Left kidney (tissue), 2 donors: ENCODE data around the gene LSM3. TPM values are rescaled to one million over a fixed set of nuclear protein-coding genes. Genes with fewer than 3 reads are reported as not detected.
A peak's percentile ranks its signal among the peaks of the same experiment; 100 is the strongest.

ENCODE experiments used
- DNase-seq: peaks from one replicate; pipeline ENCODE4 v3.0.0-alpha.2; 2013
- polyA plus RNA-seq: library from polyadenylated mRNA; unstranded; fragments of 120-200 nt; gene quantifications from one replicate; pipeline ENCODE4 v1.2.1, GENCODE V29; 2013; ENCODE audit not compliant: insufficient read length

Gene LSM3
- polyA plus RNA-seq, 1 donor: 16.4 TPM

DNA sequence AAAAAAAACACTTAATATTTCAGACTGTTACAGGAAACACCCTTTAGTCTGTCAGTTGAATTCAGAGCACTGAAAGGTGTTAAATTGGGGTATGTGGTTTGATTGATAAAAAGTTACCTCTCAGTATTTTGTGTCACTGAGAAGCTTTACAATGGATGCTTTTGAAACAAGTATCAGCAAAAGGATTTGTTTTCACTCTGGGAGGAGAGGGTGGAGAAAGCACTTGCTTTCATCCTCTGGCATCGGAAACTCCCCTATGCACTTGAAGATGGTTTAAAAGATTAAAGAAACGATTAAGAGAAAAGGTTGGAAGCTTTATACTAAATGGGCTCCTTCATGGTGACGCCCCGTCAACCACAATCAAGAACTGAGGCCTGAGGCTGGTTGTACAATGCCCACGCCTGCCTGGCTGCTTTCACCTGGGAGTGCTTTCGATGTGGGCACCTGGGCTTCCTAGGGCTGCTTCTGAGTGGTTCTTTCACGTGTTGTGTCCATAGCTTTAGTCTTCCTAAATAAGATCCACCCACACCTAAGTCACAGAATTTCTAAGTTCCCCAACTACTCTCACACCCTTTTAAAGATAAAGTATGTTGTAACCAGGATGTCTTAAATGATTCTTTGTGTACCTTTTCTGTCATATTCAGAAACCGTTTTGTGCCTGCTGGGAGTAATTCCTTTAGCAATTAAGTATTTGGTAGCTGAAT lies 35.9 kb upstream of the LSM3 start:
- DNase-seq: no peak

DNA sequence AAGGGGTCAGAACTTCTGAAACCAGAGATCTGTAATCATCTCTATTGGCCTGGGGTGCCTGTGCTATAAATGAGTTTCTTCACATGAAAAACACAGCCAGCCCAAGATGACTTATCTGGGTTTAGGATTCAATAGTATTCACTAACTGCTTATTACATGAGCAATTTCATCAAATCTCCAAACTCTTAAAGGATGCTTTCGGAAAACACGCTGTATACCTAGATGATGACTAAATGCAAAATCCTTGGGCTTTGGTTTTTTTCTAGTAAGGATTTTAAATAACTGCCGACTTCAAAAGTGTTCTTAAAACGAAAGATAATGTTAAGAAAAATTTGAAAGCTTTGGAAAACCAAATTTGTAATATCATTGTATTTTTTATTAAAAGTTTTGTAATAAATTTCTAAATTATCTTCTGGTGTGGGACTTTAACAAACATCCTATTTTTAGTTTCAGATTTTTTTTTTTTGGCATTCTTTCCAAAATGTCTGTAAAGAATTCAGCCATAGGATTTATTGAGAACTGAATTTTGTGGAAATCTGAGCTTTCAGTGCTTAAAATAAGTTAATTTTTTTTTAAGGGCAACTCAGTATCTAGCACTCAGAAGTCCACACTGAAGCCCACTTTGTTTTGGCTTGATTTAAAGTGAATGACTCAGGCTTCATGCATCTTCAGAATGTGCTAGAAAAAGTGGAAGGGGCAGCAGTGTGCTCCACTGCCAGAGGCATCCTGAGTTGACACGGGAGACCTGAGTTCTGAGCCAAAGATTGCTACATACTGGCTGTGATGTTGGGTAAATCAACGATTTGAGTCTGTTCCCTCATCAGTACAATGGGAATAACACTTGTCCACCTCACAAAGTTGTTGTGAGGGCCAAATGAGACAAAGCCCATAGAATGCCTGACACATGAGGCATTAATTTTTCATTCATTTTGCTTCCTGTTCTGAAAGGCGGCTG lies 35.1 kb upstream of the LSM3 start:
- DNase-seq: no peak

DNA sequence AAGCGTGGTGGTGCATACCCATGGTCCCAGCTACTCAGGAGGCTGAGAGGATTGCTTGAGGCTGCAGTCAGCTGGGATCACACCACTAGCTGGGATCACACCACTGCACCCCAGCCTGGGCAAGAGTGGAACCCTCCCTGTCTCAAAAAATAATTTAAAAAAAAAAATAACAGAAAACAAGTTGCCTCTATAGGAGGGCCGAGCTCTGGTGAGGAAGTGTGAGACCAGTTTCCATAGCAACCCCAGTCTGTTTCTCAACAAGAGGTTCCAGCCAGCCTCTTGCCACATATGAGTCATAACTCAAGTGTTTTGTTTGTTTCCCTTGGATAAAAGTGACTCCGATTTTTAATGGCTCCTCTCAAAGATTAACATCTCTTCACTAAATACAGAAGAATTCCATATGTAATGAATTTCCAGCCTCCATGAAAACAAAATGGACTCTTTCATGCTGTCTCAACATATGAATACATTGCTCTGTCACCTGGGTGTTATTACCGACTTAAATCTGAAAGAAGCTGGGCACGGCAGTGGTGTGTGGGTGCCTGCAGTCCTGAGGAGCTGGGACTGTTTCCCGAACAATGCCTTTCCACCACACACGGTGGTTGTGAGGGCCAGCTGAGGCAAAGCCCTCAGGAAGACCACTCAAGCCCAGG lies 34.1 kb upstream of the LSM3 start:
- DNase-seq: peak; percentile 88

DNA sequence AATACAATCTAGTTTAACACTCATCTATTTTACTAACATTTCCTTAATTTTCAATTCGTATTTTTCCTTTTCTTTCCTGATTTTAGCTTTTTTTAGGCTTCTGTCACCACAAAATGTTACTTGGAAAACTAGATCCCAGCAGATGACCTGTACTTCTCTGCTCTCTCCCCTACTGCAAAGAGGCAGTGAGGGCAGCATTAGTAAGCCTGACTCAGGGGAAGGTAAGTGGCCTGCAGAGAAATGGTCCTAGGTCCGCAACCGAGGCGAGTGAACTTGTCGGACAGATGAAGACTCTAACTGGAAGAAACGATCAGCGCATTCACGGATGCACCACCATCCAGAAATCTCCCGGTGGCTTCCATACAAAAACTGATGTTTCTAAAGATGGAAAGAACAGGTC lies 33.4 kb upstream of the LSM3 start:
- no peak for DNase-seq

DNA sequence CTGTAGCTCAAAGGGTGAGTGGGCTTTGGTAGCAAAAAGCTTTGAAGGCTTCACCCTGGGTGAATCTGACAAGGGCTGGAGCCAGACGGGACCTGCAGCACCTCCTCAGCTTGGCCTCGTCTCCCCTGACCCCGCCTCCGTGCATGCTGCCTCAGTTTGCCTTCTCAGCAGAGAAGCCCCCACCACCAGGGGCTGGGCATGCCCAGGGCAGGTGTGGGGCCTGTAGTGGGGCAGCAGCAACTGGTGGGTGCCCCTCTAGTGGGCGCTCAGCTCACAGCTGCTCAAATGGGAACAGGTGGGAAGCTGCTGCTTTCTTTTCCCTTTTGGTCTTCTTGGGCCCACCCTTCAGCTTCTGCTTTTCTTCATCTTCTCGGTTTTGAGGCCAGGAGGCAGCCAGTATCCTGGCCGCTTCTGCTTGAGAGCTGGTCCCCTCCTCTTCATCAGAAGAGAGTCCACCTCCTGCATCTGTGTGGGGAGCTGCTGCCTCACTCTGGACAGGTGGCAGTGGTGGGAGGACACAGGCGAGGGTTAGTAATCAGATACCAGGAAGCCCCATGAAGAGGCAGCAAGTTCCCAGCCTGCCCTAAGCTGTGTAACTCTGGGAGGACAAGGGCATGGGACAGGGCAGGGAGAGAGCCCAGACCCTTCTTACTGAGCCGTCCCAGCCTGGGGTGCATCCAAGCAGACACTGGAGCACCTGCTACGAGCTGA lies 32.8 kb upstream of the LSM3 start:
- no peak for DNase-seq

DNA sequence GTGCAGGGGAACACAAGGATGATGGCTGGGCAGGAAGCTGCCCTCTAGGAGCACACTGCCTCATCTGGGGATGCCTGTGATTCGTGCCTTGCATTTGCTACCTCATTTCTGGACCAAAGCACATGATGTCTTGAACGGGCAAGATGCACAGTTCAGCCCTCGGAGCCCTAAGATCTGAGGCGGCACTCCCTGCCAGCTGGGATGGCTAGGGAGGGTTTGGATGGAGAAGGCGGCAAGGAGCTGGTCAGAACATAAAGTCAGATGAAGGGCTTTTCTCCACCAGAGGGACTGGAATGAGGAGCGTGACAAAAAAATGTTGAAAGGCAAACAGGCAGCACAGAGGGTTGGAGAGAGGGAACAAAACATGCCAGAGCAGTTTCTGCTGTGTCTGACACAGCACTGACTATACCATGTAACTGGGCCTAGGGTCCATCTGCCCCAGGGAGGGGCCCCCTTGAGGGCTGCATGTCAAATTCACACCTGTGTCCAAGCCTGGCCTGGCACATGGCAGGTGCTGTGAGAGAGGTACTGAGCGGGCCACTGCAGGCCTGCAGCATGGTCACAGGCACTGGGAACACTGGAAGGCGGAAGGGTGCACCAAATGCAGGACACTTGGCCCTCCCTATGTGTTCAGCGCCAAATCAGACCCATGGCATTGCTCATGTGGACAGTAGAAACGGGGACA lies 32.1 kb upstream of the LSM3 start:
- no peak for DNase-seq

DNA sequence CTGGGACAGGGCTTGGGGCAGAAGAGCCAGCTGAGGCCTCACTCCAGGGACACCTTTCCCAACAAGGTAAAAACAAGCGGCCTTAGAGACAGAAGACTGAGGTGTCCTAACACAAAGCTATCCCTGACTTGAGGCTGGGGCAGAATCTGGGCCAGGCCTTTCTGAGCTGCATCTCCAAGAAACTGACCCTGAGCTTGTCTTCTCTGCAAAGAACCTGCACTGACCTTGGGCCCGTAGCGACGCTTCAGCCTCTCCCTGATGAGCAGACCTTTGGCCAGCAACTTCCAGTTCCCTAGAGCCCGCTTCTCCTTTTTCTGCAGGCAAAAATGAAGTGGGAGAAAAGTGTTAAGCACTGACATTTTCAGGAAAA lies 31.6 kb upstream of the LSM3 start:
- no peak for DNase-seq

DNA sequence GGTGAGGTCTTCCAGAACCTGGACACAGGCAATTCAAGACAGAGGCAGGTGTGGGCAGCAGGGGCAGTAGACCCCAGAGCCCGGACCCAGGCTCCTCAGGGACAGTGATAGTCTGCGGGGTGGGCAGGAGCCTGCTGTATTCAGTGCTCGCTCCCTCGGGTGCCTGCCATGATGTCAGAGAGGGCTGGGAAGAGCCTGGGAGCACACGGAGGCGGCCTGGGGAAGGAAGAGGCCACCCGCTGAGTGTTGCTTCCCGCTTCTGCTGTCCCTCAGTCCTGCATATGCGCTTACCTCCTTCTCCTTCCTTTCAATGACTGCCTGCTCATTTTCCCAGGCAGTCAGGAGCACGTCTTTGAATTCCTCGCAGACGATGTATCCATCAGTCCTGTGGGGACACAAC lies 31.0 kb upstream of the LSM3 start:
- DNase-seq: no peak

DNA sequence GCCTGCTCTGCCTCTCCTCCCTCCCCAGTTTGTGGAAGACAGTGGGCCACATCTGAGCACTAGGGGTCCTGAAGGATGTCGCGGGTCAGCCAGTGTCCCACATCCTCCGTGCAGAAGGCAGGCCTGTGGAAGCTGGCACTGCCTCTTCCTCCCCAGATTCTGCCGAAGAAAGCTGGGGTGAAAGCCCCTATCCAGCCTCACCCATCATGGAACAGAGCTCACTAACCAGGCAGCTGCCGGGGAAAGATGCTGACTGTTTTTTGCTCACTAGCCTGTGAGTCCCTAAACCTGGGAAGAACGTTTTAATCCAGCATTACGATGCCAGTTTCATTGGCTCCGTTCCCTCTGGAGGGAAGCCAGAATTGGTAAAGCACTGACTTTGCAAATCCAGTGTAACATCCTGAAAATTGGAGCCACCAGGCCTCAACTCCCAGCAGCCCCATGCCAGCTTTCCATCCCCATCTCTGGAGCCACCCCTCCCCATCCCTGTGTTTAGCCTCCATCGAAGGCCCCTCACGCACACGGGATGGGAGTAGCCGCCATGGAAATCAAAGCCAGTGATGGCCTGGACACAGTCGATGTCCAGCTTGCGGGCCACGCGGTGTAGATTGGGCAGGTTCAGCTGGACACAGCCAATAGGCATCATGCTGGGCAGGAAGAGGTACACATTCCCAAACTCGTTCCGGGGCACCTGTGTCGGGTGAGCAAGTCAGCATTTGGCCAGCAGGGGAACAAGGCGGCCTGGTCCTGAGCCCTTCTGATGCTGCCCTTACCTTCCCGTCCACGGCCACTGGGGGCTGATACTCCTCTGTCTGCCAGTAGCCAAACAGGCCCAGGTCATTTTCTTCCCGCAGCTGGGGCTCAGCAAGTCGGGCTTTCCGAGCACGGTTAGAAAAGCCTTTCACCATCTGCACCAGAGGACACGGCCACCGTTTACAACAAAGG lies 30.3 kb upstream of the LSM3 start:
- no peak for DNase-seq

DNA sequence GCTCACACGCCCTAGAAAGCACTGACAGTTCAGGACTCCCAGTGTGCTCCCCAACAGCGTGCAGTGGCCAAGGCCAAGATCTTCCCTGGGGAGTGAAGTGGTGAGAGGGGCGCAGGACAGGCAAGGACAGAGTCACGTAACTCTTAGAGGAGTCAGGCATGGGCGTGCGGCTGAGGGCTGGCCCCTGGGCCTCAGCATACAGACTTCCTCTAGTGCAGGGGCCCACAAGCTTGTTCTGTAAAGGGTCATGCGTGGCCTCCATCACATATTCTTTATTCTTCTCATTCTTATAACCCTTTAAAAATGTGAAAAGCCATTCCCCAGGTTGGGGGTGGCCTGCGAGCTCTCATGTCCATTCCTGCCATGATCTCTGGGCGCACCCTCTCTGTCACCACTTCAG lies 28.5 kb upstream of the LSM3 start:
- DNase-seq: no peak

DNA sequence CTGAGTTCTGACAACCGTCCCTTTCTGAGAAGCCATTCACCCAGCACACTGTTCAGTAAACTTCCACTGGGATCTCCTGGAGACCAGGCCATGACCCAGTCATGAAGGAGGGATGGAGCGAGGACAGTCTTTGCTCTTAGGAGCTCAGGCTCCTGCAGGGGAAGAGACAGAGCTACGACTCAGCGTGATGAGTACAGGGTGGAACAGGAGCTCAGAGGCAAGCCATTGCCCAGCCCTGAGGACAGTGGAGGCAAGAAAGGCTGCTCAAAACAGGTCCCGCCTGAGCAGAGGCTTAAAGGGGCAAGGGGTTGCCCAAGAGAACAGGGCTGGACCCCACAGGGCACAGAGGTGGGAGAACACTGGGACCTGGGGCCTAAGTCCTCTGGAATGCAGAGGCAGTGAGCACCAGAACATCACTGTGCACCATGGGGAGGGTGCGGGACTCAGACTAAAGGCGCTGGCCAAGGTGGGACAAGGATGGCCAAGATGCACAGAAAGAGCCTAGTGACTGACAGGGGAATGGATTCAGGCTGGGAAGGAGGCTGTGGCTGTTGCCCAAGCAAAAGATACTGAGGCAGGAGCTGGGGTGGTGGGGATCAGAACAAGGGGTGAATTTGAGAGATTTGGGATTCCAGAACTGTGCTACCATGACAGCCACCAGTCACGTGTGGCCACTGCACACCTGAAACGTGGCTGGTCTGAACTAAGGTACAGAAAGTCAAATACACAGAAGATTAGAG lies 28.0 kb upstream of the LSM3 start:
- no peak for DNase-seq

DNA sequence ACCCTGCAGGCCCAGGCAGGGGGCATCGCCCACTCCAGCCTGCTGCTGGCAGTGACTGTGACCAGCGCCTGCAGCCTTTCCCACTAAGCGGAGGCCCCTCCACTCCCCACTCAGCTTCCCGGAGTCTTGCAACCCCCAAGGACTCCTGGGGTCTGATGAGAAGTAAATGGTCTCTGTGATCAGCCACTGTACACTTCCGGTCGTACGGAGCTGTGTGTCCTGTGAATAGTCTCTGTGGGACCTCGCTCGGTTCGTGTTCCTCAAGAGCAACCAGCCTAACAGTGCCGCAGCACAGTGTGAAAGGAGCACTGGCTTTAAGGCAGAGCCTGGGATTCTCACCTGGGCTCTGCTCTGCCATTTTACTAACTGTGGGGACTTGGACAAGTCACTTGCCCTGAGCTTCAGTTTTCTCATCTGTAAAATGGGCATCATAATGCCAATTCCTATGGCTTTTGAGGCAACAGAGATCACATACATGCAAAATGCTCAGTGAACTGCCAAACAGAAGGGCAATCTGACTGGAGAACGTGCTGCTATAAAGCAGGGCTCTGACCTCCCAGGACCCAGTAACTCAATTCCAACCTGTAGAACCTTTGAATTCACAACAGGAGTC lies 27.0 kb upstream of the LSM3 start:
- no peak for DNase-seq

DNA sequence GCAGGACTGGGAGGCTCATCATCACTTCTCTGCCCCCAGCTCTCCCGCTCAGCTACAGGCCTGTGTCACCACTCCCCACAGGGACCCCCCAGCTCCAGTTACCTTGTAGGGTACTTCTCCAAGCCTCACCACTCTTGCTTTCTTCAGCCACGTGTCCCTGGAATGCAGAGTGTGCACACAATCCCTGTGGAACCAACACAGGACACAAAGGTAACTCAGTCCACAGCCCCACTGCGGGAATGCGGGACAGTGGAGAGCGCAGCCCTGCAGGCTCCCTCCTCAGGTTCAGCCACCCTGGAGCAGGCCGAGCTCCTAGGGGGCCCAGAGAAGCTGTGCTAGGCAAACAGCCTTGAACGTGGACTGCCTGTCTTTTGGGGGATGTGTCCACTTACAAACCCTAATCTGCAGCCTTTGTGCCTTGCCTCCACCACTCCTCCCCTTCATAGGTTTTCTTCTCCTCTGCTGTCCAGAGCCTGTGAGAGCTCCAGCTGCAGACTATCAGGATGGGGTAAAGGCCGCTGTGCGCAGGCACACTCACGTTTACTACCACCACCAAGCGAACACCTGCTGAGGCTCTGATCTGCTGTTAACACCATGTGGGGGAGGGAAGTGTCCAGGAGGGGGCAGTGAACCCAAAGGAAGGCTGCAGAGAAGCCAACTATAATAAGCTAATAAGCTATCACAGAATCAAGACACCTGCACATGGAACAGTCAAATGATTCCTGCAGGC lies 26.2 kb upstream of the LSM3 start:
- DNase-seq: no peak

DNA sequence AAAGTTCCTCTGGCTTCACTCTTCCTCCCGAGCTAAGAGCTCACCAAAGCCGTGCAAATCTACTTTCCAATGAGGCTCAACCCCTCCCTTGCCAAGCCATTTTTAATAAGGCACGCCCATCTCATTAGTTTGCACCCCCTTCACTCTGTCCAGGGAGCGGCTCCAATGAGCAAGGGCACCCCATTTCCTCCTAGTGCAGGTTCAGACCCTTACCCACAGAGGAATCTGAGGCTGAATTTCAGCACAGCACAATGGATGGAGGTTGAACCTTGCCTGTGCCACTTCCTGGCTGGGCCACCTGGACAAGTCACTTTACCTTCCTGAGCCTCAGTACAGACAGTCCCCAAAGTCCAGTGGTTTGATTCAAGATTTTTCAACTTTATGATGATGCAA lies 25.7 kb upstream of the LSM3 start:
- no peak for DNase-seq

DNA sequence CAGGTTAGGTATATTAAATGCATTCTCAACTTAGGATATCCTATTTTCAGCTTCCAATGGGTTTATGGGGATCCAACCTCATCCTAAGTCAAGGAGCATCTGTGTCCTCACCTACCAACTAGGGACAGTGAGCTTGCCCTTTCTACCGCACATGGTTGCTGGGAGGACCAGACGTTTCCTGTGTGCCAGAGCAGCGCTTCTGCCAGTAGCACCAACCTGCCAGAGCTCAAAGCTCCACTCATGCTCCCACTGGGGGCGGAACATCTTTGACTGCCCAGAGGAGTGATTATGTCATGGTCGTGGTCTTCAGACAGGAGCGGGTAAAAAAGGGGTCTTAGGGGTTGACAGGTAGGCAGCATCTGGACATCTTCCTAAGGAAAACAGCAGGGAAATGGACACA lies 25.0 kb upstream of the LSM3 start:
- DNase-seq: no peak

DNA sequence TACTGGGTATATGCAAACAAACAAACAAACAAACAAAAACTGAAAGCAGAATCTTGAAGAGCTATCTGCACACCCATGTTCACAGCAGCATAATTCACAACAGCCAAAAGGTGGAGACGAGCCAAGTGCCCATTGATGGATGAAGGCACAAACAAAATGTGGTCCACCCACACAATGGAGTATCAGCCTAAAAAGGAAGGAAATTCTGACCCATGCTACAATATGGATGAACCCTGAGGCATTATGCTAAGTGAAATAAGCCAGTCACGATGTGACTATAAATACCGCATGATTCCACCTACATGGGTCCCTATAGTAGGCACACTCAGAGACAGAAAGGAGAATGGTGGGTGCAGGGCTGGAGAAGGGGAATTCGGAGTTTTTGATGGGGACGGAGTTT lies 24.3 kb upstream of the LSM3 start:
- no peak for DNase-seq

DNA sequence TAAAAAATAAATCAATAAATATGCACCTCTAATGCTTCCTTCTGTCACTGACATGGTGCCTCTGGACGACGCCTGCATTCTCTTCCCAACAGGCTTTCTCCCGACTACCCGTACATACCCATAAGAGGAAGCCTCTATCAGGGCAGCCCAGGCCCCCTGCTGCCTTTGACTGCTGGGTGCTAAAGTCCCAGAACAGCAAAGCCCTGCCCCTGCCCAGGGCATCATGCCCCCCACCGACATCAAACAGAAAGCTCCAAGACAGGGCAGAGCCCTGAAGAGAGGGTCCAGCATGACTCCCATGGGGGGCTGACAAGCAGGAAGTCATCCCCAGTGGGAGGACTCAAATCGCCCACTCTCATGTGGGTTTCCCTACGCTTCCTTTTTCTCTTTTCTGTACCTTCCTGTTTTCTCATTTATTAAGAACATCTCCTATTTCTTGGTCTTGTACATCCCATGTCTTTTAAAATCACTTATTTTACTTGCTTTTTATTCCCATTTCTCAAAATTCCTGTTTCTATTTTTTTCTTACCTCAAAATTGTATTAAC lies 23.6 kb upstream of the LSM3 start:
- no peak for DNase-seq

DNA sequence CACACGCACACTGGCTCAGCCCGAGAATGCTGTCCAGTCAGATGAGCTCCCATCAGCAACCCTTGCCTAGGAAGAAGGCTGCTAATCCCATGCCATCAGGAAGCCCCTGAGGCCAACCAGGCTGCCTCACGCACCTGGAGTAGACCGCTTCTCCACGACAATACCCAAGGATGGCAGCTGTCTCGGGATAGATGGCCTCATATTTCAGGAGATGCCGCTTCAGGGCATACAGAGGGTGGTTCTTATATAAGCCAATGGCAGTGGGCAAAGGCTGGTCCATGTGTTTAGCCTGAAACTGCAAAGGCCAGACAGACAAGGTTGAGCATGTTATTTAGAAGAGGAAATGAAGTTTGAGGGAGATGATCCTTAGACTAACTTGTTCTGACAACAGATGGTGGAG lies 22.4 kb upstream of the LSM3 start:
- no peak for DNase-seq
